NCI-H446 (cell line): ENCODE measurements around the gene NOSIP.
"Not testable (repeated sequence)": the region's sequence is repeated elsewhere in the genome, so short reads cannot be mapped to it uniquely, and the experiment has no call there.

ENCODE experiments used
- DNase-seq, 2 experiments: peaks; one replicate each; lab custom pipeline; 2025; lab: John Stamatoyannopoulos, UW

Gene NOSIP, protein sequence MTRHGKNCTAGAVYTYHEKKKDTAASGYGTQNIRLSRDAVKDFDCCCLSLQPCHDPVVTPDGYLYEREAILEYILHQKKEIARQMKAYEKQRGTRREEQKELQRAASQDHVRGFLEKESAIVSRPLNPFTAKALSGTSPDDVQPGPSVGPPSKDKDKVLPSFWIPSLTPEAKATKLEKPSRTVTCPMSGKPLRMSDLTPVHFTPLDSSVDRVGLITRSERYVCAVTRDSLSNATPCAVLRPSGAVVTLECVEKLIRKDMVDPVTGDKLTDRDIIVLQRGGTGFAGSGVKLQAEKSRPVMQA

DNA sequence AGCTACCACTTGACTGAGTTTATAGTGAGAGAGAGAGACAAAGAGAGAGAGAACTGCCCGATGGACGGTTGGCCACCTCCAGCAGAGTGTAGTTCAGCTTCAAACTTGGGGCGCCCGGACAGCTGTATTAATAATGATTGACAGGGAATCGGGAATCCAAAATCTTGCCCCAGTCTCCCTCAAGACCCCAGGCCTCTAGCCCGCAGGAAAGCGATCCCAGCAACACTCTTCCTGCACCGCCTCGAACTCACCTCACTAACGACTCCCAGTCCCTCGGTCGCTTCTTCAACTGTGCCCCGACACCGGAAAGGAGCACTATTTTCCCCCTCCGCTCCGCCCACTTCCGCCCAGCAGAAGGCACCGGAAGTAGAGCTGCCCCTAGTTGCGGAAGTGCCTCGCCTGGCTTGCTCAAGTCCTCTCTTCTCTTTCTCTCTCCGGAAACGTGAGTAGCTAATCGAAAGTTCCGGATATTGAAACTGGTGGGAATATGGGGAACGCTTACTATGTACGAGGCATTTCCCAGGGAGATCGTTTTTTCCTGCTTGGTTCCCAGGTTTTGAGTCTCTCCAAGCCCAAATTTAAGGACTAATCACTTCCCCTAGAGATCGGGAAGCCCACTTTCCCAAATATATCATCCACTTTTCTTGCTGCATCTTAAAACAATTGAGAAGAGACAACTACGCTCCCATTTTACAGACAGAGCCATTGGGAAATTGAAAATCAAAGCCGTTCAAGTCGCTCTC is at the start of gene NOSIP:
TSS of gene NOSIP (minus strand) at position 293 of the 743 bp plus-strand sequence. CDS start 19,865 bp downstream, outside the sequence.
- DNase-seq, result peak; percentile 97 to 98

DNA sequence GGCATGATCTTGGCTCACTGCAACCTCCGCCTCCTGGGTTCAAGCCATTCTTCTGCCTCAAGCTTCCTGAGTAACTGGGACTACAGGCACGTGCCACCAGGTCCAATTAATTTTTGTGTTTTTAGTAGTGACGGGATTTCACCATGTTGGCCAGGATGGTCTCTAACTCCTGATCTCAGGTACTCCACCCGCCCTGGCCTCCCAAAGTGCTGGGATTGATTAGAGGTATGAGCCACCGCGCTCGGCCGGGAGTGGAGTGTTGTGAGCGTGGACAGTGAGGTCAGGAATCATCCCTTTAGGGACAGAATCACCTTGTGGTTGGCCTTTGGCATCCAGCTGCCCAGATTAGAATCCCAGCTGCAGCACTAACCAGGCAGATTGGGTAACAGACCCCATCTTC is 49.3 kb upstream of the NOSIP start:
- DNase-seq, result no peak

DNA sequence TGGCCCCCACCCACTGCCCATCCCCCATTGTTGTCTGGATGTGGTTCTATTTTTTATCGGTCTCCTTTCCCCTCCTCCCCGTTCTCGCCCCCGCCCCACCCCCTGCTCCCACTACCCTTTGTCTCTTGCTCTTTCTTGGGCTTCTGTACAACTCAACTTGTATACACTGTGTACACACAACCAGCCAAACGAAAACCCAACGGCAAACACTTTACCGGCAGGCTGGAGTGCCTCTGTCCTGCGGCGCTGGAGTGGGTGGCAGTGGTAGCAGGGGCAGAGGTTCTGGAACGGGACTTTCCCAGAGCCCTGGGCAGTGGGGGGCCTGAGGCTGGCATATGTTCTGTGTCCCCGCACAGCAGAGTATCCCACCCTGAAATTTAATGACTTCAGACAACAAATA is 45.9 kb upstream of the NOSIP start:
- DNase-seq, result no peak

DNA sequence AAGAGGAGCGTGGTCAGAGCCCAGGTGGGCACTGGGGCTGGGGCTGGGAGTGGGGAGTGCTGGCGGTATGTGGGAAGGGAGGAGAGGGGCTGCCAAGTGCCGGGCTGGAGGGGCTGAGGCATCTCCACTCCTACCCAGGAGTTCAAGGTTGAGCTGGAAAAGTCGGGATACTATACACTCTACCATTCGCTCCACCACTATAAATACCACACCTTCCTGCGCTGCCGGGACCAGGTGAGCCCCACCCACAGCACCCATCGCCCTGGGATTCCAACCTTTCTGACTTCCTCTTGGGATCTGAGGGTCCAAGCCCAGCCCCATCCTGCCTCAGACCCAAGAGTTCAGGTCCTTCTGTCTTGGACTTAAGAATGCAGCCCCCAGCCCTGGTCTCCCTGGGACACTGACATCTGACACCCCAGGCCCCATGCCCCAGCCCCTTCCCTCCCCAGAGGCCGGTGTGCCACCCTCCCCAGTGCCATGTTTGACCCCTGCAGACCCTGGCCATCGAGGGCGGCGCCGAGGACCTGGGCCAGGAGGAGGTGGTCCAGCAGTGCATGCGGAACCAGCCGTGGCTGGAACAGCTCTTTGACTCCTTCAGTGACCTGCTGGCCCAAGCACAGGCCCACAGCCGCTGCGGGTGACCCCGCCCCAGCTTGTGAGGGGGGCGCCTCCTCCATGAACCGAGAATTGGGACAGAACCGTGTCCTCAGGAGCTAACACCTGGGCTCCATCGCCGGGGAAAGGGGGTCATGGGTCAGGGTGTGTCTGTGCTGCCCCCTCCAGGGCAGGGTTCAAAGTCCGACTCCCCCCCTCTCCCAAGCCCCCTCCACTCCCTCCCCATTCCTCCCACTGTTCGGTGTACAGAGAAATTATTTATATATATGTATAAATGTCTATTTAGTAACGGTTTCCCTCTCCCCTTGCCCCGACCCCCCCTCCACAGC is 44.9 kb upstream of the NOSIP start:
- DNase-seq, result no peak

DNA sequence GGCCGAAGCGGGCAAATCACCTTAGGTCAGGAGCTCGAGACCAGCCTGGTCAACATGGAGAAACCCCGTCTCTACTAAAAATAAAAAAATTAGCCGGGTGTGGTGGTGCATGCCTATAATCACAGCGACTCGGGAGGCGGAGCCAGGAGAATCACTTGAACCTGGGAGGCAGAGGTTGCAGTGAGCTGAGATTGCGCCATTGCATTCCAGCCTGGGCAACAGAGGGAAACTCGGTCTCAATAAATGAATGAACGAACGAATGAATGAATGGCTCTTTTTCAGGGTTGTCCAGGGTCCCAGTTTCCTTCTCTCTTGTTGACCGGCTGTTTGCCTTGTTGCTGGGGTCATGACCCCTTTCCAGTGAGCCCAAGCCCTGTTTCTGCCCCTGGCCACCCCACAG is 37.5 kb upstream of the NOSIP start:
- DNase-seq, result not testable (repeated sequence)

DNA sequence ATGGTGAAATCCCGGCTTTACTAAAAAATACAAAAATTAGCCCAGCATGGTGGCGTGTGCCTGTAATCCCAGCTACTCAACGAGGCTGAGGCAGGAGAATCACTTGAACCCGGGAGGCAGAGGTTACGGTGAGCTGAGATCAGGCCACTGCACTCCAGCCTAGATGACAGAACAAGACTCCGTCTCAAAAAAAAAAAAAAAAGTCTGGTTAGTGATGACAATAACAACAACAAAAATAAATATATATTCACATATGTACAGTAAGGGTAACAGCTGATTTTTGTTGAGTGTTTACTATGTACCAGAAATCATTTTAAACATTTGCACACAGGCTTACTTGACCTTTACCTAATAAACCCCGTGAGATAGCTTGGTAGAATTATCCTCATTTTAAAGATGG is 36.6 kb upstream of the NOSIP start:
- DNase-seq, result no peak

DNA sequence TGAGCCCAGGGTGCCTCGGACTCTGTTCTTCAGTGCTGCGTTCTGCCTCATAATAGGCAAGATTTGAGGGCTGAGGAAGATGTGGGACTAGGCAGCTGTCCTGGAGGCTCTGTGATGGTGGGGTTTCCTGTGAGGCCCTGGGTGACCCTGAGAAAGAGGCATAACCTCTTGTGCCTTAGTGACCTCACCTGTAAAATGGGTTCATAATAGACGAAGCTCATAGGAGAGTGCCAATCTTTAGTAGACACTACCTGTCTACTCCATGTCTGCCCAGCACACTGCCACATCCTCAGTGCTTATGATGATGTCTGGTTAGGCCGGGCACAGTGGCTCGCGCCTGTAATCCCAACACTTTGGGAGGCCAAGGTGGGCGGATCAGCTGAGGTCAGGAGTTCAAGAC is 36.2 kb upstream of the NOSIP start:
- DNase-seq, result no peak

DNA sequence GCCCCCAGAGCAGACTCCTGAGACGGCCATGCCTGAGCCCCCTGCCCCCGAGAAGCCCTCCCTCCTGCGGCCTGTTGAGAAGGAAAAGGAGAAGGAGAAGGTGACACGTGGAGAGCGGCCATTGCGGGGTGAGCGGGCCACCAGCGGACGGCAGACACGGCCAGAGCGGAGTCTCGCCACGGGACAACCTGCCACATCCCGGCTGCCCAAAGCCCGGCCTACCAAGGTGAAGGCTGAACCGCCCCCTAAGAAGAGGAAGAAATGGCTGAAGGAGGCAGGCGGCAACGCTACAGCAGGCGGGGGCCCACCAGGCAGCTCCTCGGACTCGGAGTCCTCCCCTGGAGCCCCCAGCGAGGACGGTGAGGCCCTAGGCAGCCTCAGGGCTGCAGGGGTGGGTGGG is 35.5 kb upstream of the NOSIP start:
- DNase-seq, result no peak

DNA sequence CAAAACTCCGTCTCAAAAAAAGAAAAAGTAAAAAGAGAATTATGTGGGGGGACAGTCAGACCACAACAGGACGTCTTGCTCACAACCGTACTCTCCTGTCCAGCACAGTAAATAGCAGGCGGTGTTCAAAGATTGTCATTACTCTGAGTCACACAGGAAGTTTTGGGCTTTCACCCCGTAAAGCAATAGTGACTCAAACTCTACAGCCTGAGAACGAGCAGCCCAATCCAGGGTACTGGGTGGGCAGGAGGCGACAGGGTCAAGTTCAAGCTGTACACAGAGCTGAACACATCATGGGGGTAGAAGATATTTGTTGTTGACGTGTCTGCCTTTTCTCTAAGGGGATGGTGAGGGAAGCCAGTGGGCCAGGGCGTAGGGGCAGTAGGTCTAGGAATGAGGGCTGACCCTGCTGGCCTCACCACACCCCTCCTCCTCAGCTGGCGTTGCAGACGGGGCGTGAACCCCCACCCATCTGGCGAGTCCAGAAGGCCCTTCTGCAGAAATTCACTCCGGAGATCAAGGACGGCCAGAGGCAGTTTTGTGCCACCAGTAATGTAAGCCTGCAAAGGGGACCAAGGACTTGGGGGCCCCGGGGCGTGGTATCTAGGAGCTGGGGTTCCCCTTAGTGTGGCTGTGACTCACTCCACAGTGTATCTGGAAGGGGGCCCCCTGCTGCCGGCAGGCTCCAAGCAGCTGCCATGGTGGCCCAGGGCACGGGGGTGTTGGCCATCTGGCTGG is 33.9 kb upstream of the NOSIP start:
- no peak for DNase-seq

DNA sequence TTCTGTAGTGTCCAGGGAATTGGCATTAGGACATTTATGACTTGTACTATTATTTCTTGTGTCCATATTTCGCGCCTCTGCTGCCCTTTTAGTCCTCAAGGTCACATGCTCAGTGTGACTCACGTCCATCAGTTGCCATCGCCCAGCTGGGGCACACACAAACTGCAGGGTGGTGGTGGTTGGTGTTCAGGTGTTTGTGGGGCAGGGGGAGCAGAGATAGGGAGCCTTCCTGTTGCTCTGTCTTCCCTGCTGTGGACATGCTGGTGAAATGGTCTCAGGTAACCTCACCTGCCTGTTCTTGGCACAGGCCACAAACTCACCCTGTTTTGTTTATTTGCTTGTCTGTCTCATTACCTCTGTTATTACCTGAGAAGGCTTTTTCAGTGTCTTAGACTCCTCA is 33.0 kb upstream of the NOSIP start:
- no peak for DNase-seq

DNA sequence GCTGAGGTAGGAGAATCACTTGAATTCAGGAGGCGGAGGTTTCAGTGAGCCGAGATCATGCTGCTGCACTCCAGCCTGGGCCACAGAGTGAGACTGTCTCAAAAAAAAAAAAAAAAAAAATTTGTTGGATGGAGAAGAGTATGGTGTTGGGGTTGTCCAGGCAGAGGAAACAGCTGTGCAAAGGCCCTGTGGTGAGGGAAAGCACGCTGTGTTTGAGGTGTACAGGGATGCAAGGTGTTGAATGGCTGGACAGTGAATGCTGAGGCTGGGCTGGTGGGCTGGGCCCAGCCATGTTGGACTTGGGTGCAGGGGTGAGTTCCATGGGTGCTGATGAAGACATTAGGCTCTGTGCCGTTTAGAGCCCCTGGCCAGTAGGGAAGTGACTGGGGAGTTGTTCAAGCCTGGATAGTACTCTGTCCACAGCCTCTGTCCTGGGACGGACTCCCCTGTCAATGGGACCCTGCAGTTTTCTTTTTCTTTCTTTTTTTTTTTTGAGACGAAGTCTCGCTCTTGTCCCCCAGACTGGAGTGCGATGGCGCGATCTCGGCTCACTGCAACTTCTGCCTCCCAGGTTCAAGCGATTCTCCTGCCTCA is 29.2 kb upstream of the NOSIP start:
- DNase-seq, result no peak

DNA sequence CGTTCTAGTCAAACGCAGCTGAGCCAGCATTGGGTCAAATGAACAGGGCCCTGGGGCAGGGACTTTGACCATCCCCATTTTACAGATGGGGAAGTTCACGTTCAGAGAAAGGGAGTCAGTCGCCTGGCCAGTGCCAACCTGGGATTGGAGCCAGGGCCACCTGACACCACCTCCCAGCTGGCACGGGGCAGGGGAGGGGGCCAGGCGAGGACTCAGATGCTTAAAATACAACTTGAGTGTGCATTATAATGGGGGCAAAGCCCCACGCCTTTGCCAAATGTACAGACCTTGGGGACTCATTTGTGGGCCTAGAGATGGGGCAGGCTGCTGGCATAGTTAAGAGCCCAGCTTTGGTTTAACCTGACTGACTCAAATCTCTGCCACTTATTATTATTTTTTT is 25.2 kb upstream of the NOSIP start:
- no peak for DNase-seq

DNA sequence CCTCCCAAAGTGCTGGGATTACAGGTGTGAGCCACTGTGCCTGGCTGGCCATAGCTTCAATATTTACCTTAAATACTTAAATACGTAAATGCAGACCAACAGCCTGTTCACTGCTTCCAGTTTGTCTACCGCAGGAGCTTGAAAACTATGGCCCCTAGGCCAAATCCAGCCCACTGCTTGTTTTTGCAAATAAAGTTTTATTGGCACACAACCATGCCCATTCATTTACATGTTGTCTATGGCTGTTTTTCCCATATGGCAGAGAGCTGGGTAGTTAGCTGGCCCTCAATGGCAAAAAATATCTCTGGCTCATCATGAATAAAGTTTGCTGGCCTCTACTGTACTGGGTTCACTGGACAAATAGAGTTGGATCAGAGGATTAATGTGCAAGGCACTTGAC is 22.4 kb upstream of the NOSIP start:
- DNase-seq, result no peak

DNA sequence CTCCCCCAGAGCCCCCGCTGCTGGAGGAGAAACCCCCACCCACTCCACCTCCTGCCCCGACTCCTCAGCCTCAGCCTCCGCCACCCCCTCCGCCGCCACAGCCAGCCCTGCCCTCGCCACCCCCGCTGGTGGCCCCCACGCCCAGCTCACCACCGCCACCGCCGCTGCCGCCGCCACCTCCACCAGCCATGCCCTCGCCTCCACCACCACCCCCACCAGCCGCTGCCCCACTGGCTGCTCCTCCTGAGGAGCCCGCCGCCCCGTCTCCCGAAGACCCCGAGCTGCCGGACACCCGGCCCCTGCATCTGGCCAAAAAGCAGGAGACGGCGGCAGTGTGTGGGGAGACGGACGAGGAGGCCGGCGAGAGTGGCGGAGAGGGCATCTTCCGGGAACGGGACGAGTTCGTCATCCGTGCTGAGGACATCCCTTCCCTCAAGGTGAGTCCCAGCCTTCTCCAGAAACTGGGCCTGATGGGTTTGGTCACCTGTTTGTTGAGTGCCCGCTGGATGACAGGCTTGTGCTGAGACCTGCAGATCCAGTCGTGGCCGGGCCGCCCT is 21.2 kb upstream of the NOSIP start:
- DNase-seq, result no peak

DNA sequence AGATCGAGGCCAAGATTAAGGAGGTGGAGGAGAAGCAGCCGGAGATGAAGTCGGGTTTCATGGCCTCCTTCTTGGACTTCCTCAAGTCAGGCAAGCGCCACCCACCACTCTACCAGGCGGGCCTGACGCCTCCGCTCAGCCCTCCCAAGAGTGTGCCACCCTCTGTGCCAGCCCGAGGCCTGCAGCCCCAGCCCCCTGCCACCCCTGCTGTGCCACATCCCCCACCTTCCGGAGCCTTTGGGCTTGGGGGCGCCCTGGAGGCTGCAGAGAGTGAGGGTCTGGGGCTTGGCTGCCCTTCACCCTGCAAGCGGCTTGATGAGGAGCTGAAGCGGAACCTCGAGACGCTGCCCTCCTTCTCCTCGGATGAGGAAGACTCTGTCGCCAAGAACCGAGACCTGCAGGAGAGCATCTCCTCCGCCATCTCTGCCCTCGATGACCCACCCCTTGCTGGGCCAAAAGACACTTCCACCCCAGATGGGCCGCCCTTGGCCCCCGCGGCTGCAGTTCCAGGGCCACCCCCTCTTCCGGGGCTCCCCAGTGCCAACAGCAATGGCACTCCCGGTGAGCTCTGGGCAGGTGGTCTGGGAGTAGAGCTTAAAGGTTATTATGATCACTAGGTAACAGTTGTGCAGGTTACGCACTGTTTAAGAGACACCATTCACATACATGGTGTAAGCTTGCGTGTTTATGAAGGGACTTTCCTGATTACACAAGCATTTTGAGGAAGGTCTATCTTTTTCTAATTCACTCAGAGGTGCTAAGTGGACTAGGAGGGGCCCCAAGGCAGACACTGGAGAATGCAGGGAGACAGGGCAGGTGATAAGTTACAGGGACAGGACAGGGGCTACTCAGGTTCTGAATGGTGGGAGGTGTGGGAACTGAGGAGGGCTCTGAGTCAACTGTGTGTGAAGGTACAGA is 19.3 kb upstream of the NOSIP start:
- DNase-seq, result no peak

DNA sequence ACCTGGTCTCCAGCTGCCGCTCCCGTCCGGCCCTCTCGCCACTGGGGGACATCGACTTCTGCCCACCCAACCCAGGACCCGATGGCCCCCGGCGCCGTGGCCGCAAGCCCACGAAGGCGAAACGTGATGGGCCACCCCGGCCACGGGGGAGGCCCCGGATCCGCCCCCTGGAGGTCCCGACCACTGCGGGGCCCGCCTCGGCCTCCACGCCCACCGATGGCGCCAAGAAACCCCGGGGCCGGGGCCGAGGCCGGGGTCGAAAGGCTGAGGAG is 17.3 kb upstream of the NOSIP start:
- DNase-seq, result no peak

DNA sequence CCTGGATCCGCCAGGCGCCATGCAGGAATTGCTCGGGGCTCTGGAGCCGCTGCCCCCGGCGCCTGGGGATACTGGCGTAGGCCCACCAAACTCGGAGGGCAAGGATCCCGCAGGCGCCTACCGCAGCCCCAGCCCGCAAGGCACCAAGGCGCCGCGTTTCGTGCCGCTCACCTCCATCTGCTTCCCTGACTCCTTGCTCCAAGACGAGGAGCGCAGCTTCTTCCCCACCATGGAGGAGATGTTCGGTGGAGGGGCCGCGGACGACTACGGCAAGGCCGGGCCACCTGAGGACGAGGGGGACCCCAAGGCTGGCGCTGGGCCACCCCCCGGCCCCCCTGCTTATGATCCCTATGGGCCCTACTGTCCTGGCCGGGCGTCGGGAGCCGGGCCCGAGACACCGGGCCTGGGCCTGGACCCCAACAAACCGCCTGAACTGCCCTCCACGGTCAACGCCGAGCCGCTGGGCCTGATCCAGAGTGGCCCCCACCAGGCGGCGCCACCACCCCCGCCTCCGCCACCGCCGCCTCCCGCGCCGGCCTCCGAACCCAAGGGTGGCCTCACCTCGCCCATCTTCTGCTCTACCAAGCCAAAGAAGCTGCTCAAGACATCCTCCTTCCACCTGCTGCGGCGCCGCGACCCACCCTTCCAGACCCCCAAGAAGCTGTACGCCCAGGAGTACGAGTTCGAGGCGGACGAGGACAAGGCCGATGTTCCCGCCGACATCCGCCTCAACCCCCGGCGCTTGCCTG is 16.8 kb upstream of the NOSIP start:
- no peak for DNase-seq

DNA sequence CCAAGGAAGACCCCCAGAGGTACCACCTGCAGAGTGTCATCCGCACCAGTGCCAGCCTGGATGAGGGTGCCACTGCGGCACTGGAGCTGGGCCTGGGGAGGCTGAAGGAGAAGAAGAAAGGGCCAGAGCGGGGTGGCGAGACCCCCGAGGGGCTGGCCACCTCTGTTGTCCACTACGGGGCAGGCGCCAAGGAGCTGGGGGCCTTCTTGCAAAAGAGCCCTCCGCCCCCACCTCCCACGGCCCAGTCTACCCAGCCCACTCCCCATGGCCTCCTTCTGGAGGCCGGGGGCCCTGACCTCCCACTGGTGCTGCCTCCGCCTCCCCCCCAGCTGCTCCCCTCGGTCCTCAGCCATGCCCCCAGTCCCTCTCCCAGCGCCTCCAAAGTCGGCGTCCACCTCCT is 16.1 kb upstream of the NOSIP start:
- no peak for DNase-seq

DNA sequence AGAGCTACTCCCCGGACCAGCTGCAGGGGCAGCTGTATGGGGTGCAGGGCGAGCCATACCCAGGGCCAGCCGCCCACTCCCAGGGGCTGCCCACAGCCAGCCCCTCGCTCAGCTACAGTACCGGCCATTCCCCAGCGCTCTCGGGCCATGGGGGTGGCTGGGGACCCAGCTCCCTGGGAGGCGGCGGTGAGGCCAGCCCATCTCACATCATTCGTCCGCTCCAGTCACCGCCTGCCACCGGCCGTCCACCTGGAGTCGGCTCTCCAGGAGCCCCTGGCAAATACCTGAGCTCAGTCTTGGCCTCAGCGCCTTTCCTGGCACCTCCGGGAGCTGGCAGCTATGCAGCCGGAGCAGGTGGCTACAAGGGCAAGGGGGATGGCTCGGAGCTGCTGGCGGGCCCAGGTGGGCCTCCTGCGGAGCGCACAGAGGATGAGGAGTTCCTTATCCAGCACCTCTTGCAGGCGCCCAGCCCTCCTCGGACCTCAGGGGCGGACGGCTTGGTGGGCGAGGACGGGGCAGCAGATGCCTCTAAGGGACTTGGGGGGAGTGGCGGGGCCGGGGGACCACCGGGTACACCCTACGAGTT is 15.6 kb upstream of the NOSIP start:
- no peak for DNase-seq
